Activated CD4-positive, alpha-beta memory T cell treated with anti-CD3 and anti-CD28 coated beads, Interleukin-2, amount 10 ng/mL, durations not matched to agents 7 days and 5 days (primary cell): ENCODE results near the gene FNBP1. TPM values are rescaled to one million over a fixed set of nuclear protein-coding genes. Genes with fewer than 3 reads are reported as not detected.
"Not testable (repeated sequence)": the region's sequence is repeated elsewhere in the genome, so short reads cannot be mapped to it uniquely, and the experiment has no call there.

Experiments used
- CTCF ChIA-PET: fragments of 350-600 bp; sonication (Branson Sonifier 250); formaldehyde crosslinking; loops from one replicate; lab custom pipeline; 2021; ENCODE audit warnings: antibody characterized with exemption, inconsistent platforms; lab: Charles Lee
- POLR2A ChIA-PET: fragments of 350-600 bp; sonication (Branson Sonifier 250); formaldehyde crosslinking; loops from one replicate; lab custom pipeline; 2021; ENCODE audit warnings: antibody characterized with exemption; lab: Charles Lee
- DNase-seq: peaks from one replicate; pipeline ENCODE4 v3.0.0-alpha.2; 2020
- H3K27ac Mint-ChIP-seq: one replicate; pipeline ENCODE4 v1.8.0; 2021; ENCODE audit warnings: mild to moderate bottlenecking, mixed read lengths
- H3K27me3 Mint-ChIP-seq: one replicate; pipeline ENCODE4 v1.8.0; 2021; ENCODE audit warnings: mixed read lengths
- H3K36me3 Mint-ChIP-seq: one replicate; pipeline ENCODE4 v1.8.0; 2021; ENCODE audit warnings: low read depth, mixed read lengths
- H3K4me1 Mint-ChIP-seq: one replicate; pipeline ENCODE4 v1.8.0; 2021; ENCODE audit warnings: mixed read lengths
- H3K4me3 Mint-ChIP-seq: one replicate; pipeline ENCODE4 v1.8.0; 2021; ENCODE audit warnings: mild to moderate bottlenecking, mixed read lengths
- H3K9me3 Mint-ChIP-seq: one replicate; pipeline ENCODE4 v1.8.0; 2021; ENCODE audit warnings: mixed read lengths
- total RNA-seq, 2 experiments: library from RNA; stranded (reverse); gene quantifications; one replicate each; pipeline ENCODE4 v1.2.3, GENCODE V29; 2021

FNBP1 gene
- total RNA-seq, 2 experiments from 2014 or later = 208 to 213 TPM

- not testable (repeated sequence) for H3K9me3 Mint-ChIP-seq, H3K27me3 Mint-ChIP-seq, DNase-seq
- H3K27ac Mint-ChIP-seq = peak overlapping the region; percentile 100
- ChIA-PET CTCF (interaction anchor here (0.5 to 1.6 kb wide), 6 partner anchors 26 to 1239 kb away, joined by 3 to 5 read pairs (median 3); no protein-coding TSS in a partner anchor), POLR2A (interaction anchor here (1.0 to 14.4 kb wide), 21 partner anchors 13 to 237 kb away, joined by 3 to 403 read pairs (median 6); partner anchors contain the start of genes C9orf78, FNBP1, GPR107 and USP20)
- peaks cover 72% of the 10 kb centered on the region for H3K36me3 Mint-ChIP-seq
- peak overlapping the region; percentile 80 for H3K4me3 Mint-ChIP-seq
- H3K4me1 Mint-ChIP-seq = peaks cover 93% of the 10 kb centered on the region
These were observed 152.2 kb downstream of the FNBP1 start for GRCh38 chr9:129890718-129891299.

- Mint-ChIP-seq H3K9me3 (no peaks in the 10 kb centered on the region), H3K27ac (peak overlapping the region; percentile 100), H3K36me3 (peaks cover 71% of the 10 kb centered on the region), H3K27me3 (no peaks in the 10 kb centered on the region), H3K4me1 (peaks cover 89% of the 10 kb centered on the region), H3K4me3 (peak overlapping the region; percentile 80)
- peak; percentile 86 for DNase-seq
- ChIA-PET POLR2A (interaction anchor here (1.0 to 14.4 kb wide), 20 partner anchors 14 to 163 kb away, joined by 3 to 403 read pairs (median 14); partner anchors contain the start of genes C9orf78, FNBP1, GPR107 and TOR1A), CTCF (interaction anchor here (0.6 to 1.9 kb wide), 13 partner anchors 25 to 238 kb away, joined by 3 to 10 read pairs (median 4); no protein-coding TSS in a partner anchor)
These were observed 152.9 kb downstream of the FNBP1 start for GRCh38 chr9:129889941-129890717.

GRCh38 chr9:129889122-129889940 lies 153.7 kb downstream of the FNBP1 start:
- H3K27ac Mint-ChIP-seq = peak overlapping the region; percentile 100
- POLR2A ChIA-PET = interaction anchor here (0.6 to 14.4 kb wide), 33 partner anchors 8 to 242 kb away, joined by 3 to 403 read pairs (median 6); partner anchors contain the start of genes C9orf78, FNBP1, GPR107 and TOR1A
- H3K4me1 Mint-ChIP-seq = peaks cover 85% of the 10 kb centered on the region
- H3K9me3 Mint-ChIP-seq = no peaks in the 10 kb centered on the region
- peak overlapping the region; percentile 80 for H3K4me3 Mint-ChIP-seq
- no peaks in the 10 kb centered on the region for H3K27me3 Mint-ChIP-seq
- peaks cover 71% of the 10 kb centered on the region for H3K36me3 Mint-ChIP-seq
- CTCF ChIA-PET = interaction anchor here (0.6 to 2.5 kb wide), 16 partner anchors 8 to 239 kb away, joined by 3 to 10 read pairs (median 3); no protein-coding TSS in a partner anchor
- DNase-seq = peak; percentile 53

DNA sequence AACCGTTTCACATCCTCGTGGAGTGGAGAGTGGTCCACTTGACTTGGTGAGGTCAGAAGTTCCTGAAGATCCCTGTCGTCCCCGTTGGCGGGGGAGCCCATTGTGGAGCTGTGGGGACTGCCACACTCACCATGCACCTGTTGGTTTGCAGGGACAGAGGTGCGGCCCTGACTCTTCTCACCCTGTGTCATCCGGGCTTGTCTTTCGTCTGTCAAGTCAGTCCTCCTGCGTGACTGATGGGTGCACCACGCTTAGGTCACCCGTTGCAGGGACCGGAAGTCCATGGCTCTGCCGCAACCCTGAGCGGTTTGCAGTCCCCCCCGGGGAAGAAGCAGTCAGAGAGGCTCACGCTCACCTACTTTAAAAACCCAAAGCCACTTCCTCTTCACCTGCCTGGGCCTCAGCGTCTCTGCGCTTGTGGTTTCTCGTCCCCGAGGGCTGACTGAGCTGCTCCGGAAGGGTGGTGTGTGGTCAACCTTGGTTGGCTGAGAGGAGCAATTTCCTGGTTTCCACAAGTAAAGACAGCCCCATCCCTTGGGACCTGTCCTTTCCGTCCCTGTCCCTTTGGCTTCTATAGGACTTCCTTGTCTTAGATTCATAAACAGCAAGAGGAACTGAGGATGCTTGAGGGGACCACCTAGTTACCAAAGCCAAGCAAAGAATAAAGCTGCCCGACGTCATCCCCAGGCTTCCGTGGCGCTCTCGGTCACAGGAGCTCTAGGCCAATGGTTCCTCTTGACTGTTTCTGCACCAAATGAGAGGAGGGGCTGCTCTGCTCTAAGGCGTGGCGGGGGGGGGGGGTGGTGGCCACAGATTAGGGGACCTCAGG lies 154.5 kb downstream of the FNBP1 start:
- Mint-ChIP-seq H3K4me3 (peak overlapping the region; percentile 80), H3K27me3 (no peaks in the 10 kb centered on the region), H3K27ac (peak overlapping the region; percentile 100), H3K4me1 (peaks cover 88% of the 10 kb centered on the region), H3K9me3 (no peaks in the 10 kb centered on the region), H3K36me3 (peaks cover 67% of the 10 kb centered on the region)
- DNase-seq = peak; percentile 97
- ChIA-PET CTCF (interaction anchor here (0.5 to 2.5 kb wide), 14 partner anchors 8 to 240 kb away, joined by 3 to 10 read pairs (median 4); no protein-coding TSS in a partner anchor), POLR2A (interaction anchor here (0.6 to 14.4 kb wide), 37 partner anchors 9 to 243 kb away, joined by 3 to 403 read pairs (median 6); partner anchors contain the start of genes C9orf78, FNBP1, GPR107 and TOR1A)

- peak; percentile 74 for DNase-seq
- H3K27me3 Mint-ChIP-seq = no peaks in the 10 kb centered on the region
- no peaks in the 10 kb centered on the region for H3K9me3 Mint-ChIP-seq
- H3K36me3 Mint-ChIP-seq = peaks cover 62% of the 10 kb centered on the region
- POLR2A ChIA-PET = interaction anchor here (0.7 to 14.4 kb wide), 42 partner anchors 7 to 240 kb away, joined by 3 to 403 read pairs (median 8); partner anchors contain the start of genes C9orf78, FNBP1, GPR107 and USP20
- CTCF ChIA-PET = interaction anchor here (0.6 to 3.1 kb wide), 16 partner anchors 9 to 212 kb away, joined by 3 to 27 read pairs (median 4); no protein-coding TSS in a partner anchor
- peaks cover 81% of the 10 kb centered on the region for H3K4me1 Mint-ChIP-seq
- H3K27ac Mint-ChIP-seq = peak overlapping the region; percentile 100
- peak overlapping the region; percentile 80 for H3K4me3 Mint-ChIP-seq
These were observed 155.4 kb downstream of the FNBP1 start for GRCh38 chr9:129887334-129888292.

GRCh38 chr9:129886226-129887174 lies 156.5 kb downstream of the FNBP1 start:
- Mint-ChIP-seq H3K27me3 (no peaks in the 10 kb centered on the region), H3K36me3 (peaks cover 58% of the 10 kb centered on the region), H3K4me3 (peak overlapping the region; percentile 80), H3K27ac (peak overlapping the region; percentile 100), H3K4me1 (peaks cover 70% of the 10 kb centered on the region), H3K9me3 (no peaks in the 10 kb centered on the region)
- peak; percentile 76 for DNase-seq
- ChIA-PET POLR2A (interaction anchor here (0.6 to 14.4 kb wide), 35 partner anchors 8 to 241 kb away, joined by 3 to 403 read pairs (median 8); partner anchors contain the start of genes C9orf78, FNBP1, GPR107 and USP20), CTCF (interaction anchor here (0.6 to 3.1 kb wide), 25 partner anchors 12 to 213 kb away, joined by 3 to 27 read pairs (median 7); partner anchors contain the start of genes C9orf78, GPR107 and USP20)

GRCh38 chr9:129885670-129886106 lies 157.3 kb downstream of the FNBP1 start:
- CTCF ChIA-PET = interaction anchor here (0.7 to 3.1 kb wide), 32 partner anchors 9 to 221 kb away, joined by 3 to 27 read pairs (median 6); partner anchors contain the start of genes C9orf78, GPR107 and USP20
- H3K9me3 Mint-ChIP-seq = no peaks in the 10 kb centered on the region
- DNase-seq = peak; percentile 94
- POLR2A ChIA-PET = interaction anchor here (0.7 to 14.4 kb wide), 30 partner anchors 9 to 243 kb away, joined by 3 to 403 read pairs (median 5); partner anchors contain the start of genes C9orf78, FNBP1, TOR1A and USP20
- peaks cover 50% of the 10 kb centered on the region for H3K36me3 Mint-ChIP-seq
- H3K4me3 Mint-ChIP-seq = peak overlapping the region; percentile 80
- no peaks in the 10 kb centered on the region for H3K27me3 Mint-ChIP-seq
- peaks cover 62% of the 10 kb centered on the region for H3K4me1 Mint-ChIP-seq
- peak overlapping the region; percentile 100 for H3K27ac Mint-ChIP-seq

DNA sequence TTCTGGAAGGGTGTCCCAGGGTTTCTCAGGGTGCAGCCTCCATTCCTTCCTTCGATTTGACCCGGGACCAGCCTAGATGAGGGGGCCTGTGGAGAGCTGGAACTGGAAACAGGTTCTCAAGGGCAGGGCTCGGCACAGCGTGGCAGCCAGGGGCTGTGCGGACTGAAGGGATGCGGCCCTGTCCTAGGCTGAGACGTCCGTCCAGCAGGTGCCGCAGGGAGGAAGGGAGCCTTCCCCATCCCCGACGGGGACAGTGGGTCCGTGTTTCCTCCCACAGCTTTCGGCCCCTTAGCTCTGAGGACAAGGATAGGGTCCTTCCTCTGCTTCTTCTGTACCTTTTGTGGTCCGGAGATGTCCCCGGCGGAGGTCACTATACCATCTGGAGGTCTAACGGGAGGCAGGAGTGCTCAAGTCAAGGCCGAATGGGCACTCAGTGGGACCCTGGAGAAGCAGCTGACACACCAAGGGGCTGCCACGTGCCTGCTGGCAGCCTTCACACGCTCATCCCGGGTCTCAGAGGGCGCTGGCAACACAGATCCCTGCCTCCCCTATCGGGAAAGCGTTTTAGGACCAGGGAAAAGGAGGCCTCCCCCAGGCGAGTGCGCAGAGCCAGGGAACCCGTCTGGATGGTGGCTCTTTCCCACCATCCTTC lies 157.8 kb downstream of the FNBP1 start:
- CTCF ChIA-PET = interaction anchor here (0.7 to 3.1 kb wide), 32 partner anchors 10 to 222 kb away, joined by 3 to 27 read pairs (median 6); partner anchors contain the start of genes C9orf78, GPR107 and USP20
- peaks cover 52% of the 10 kb centered on the region for H3K36me3 Mint-ChIP-seq
- H3K9me3 Mint-ChIP-seq = no peaks in the 10 kb centered on the region
- POLR2A ChIA-PET = interaction anchor here (0.7 to 14.4 kb wide), 28 partner anchors 10 to 243 kb away, joined by 3 to 403 read pairs (median 5); partner anchors contain the start of genes C9orf78, FNBP1, TOR1A and USP20
- peaks cover 58% of the 10 kb centered on the region for H3K4me1 Mint-ChIP-seq
- H3K27ac Mint-ChIP-seq = peak overlapping the region; percentile 100
- peak; percentile 59 for DNase-seq
- no peaks in the 10 kb centered on the region for H3K27me3 Mint-ChIP-seq
- peak overlapping the region; percentile 80 for H3K4me3 Mint-ChIP-seq
